ENCODE results near the gene XAB2. TPM values are rescaled to one million over a fixed set of nuclear protein-coding genes. Genes with fewer than 3 reads are reported as not detected.

The XAB2 gene
- total RNA-seq, 1 donor from 2014 or later, result 42.3 TPM

DNA sequence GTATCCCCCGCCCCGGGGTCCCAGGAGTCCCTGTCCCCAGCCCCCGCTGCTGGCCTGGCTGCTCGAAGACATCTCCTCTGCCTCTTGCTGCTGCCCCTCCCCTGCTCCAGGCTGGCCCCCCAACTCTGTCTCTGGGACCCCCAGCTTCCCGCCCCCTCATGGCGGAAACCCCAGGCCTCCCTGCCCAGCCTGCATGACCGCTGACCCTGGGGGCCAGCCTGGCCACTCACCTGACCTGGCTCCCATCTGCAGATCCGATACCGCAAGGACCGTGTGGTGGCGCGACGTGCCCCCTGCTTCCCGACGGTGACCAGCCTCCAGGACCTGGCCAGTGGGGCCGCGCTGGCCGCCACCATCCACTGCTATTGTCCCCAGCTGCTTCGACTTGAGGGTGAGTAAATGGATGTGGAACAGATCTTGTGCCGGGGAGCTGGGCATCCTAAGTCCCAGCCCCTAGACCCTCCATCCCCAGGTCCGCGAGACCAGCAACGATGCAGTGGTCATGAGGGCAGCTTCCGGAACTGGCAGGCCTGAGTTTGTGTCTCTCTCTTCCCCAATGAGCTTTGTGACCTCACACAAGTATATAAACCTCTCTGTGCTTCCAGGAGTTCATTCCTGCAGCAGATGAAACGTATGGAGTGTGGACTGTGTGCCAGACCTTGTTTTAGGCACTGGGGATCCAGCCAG is 21.3 kb downstream of the XAB2 start:
- no peak overlapping the region for H3K27ac ChIP-seq
- H3K4me1 ChIP-seq, result no peaks in the 10 kb centered on the region
- ATAC-seq, result no peak
- no peaks in the 10 kb centered on the region for H3K27me3 ChIP-seq
- no peaks in the 10 kb centered on the region for H3K9me3 ChIP-seq
- H3K36me3 ChIP-seq, result no peaks in the 10 kb centered on the region
- no peak for TF ChIP-seq CTCF (IDR thresholded peaks at IDR 0.05)
- intact Hi-C loops (cut with DNase I), result no loop called here
- peak; percentile 65 for DNase-seq
- H3K4me3 ChIP-seq, result no peak overlapping the region

GRCh38 chr19:7607212-7607873 is 22.0 kb downstream of the XAB2 start:
- Histone ChIP-seq H3K27ac (no peak overlapping the region), H3K9me3 (no peaks in the 10 kb centered on the region), H3K36me3 (no peaks in the 10 kb centered on the region), H3K4me1 (no peaks in the 10 kb centered on the region), H3K4me3 (no peak overlapping the region), H3K27me3 (no peaks in the 10 kb centered on the region)
- ATAC-seq, result no peak
- DNase-seq, result no peak
- TF ChIP-seq CTCF (IDR thresholded peaks at IDR 0.05), result no peak
- intact Hi-C loops (cut with DNase I), result no loop called here

DNA sequence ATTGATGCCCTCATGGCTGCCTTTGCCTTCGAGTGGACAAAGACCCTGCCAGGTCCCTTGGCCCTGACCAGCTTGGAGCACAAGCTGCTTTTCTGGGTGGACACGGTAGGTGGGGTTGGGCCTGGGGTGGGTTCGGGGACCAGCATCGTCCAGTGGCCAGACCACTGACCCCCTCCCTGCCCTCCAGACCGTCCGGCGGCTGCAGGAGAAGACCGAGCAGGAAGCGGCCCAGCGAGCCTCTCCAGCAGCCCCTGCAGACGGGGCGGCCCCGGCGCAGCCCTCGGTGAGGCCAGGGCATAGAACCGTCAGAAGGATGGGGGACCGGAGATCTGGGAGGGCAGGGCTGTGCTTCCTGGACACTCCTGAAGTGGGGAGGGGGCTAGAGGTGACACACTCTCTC is 23.1 kb downstream of the XAB2 start:
- no peaks in the 10 kb centered on the region for H3K36me3 ChIP-seq
- H3K27ac ChIP-seq, result no peak overlapping the region
- no peaks in the 10 kb centered on the region for H3K27me3 ChIP-seq
- intact Hi-C loops (cut with DNase I), result no loop called here
- no peaks in the 10 kb centered on the region for H3K4me1 ChIP-seq
- no peak for TF ChIP-seq CTCF (IDR thresholded peaks at IDR 0.05)
- H3K9me3 ChIP-seq, result no peaks in the 10 kb centered on the region
- DNase-seq (no peak), ATAC-seq (no peak)
- H3K4me3 ChIP-seq, result no peak overlapping the region

- Histone ChIP-seq H3K27me3 (no peaks in the 10 kb centered on the region), H3K27ac (no peak overlapping the region), H3K4me1 (no peaks in the 10 kb centered on the region), H3K36me3 (no peaks in the 10 kb centered on the region), H3K4me3 (no peak overlapping the region), H3K9me3 (no peaks in the 10 kb centered on the region)
- ATAC-seq (peak; percentile 30), DNase-seq (no peak)
- intact Hi-C loops (cut with DNase I), result no loop called here
- no peak for TF ChIP-seq CTCF (IDR thresholded peaks at IDR 0.05)
Measured at GRCh38 chr19:7605490-7606222, 23.7 kb downstream of the XAB2 start.

DNA sequence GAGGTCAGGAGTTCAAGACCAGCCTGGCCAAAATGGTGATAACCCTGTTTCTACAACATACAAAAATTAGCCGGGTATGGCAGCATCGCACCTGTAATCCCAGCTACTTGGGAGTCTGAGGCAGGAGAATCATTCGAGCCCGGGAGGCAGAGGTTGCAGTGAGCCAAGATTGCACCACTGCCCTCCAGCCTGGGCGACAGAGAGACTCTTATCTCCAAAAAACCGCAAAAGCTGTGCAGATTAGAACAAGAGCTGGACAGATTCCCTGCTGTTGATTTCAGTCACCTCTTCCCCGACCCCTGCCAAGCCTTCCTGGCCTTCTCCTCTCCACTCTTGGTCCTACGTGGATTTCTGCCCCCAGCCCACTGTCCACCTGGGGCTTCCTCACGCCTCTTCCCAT is 25.4 kb downstream of the XAB2 start:
- DNase-seq (no peak), ATAC-seq (no peak)
- no peak overlapping the region for H3K4me3 ChIP-seq
- no peaks in the 10 kb centered on the region for H3K27me3 ChIP-seq
- intact Hi-C loops (cut with DNase I), result no loop called here
- no peak for TF ChIP-seq CTCF (IDR thresholded peaks at IDR 0.05)
- H3K4me1 ChIP-seq, result no peaks in the 10 kb centered on the region
- H3K27ac ChIP-seq, result peak overlapping the region; percentile 3
- H3K9me3 ChIP-seq, result no peaks in the 10 kb centered on the region
- no peaks in the 10 kb centered on the region for H3K36me3 ChIP-seq

All from upper lobe of right lung (tissue), 1 donor.